Panc1 (cell line): ENCODE data around the gene ERG. TPM values are rescaled to one million over a fixed set of nuclear protein-coding genes. Genes with fewer than 3 reads are reported as not detected.

Experiments
- ATAC-seq: fragments of 200-7000 bp; cut with Tn5 transposase; 2 replicates; pipeline ENCODE4 v1.9.1; 2020; ENCODE audit warnings: mild to moderate bottlenecking, moderate library complexity
- BruUV-seq: library from RNA; stranded (reverse); fragments of 400-500 nt; replicated peaks from 2 replicates; lab custom pipeline; 2021; lab: Mats Ljungman, UMichigan
- CTCF ChIA-PET: fragments of 300-600 bp; sonication (Branson Sonifier 250); formaldehyde crosslinking; loops from one replicate; lab custom pipeline; 2022; ENCODE audit warnings: antibody characterized with exemption; lab: Charles Lee
- POLR2A ChIA-PET: fragments of 300-600 bp; sonication (Branson Sonifier 250); formaldehyde crosslinking; loops from one replicate; lab custom pipeline; 2022; ENCODE audit warnings: antibody characterized with exemption; lab: Charles Lee
- DNase-seq: peaks from one replicate; pipeline ENCODE4 v3.0.0-alpha.2; 2010; ENCODE audit warnings: low read depth, low spot score
- H3K27ac ChIP-seq: 2 replicates; pipeline ENCODE4 v1.5.1; 2011; ENCODE audit warnings: mild to moderate bottlenecking, low read length, inconsistent platforms
- H3K27me3 ChIP-seq: fragments of 200-500 bp; sonication (Bioruptor generic); 2 replicates; pipeline ENCODE4 v1.6.0; 2014; ENCODE audit warnings: low read length, inconsistent platforms; ENCODE audit not compliant: control insufficient read depth, insufficient read depth
- H3K36me3 ChIP-seq: fragments of 200-500 bp; sonication (Bioruptor generic); 2 replicates; pipeline ENCODE4 v1.5.1; 2014; ENCODE audit warnings: inconsistent platforms, mild to moderate bottlenecking, low read length, moderate library complexity; ENCODE audit not compliant: control insufficient read depth, insufficient read depth
- H3K4me1 ChIP-seq: 2 replicates; pipeline ENCODE4 v1.5.1; 2011; ENCODE audit warnings: inconsistent platforms, mild to moderate bottlenecking, low read length, moderate library complexity; ENCODE audit not compliant: control insufficient read depth, insufficient read depth
- H3K4me3 ChIP-seq, 2 experiments: 2 replicates each; pipeline ENCODE4 v1.5.1; 2011 to 2012; ENCODE audit warnings: low read depth in 2 of 2, low read length in 2 of 2, mild to moderate bottlenecking in 2 of 2, inconsistent platforms in 1 of 2, moderate library complexity in 1 of 2
- H3K9me3 ChIP-seq: fragments of 200-500 bp; sonication (Bioruptor generic); 2 replicates; pipeline ENCODE4 v1.5.1; 2014; ENCODE audit warnings: low read depth, mild to moderate bottlenecking, inconsistent platforms, low read length, moderate library complexity; ENCODE audit not compliant: control insufficient read depth, insufficient read depth
- CTCF ChIP-seq: fragments of 450-650 bp; IDR thresholded peaks from 2 replicates; pipeline ENCODE4 v1.5.1; 2017; ENCODE audit warnings: mild to moderate bottlenecking
- POLR2AphosphoS5 ChIP-seq: IDR thresholded peaks from 2 replicates; pipeline ENCODE4 v1.6.1; 2012; ENCODE audit warnings: mild to moderate bottlenecking, low read depth, low read length, moderate library complexity
- REST ChIP-seq, 2 experiments: IDR thresholded peaks; 2 replicates each; pipeline ENCODE4 v1.6.1; 2011 to 2012; ENCODE audit warnings: low read depth in 2 of 2, control low read depth in 1 of 2, low read length in 1 of 2, mild to moderate bottlenecking in 1 of 2, moderate library complexity in 1 of 2; ENCODE audit not compliant: insufficient read depth in 1 of 2
- SIN3A ChIP-seq: IDR thresholded peaks from 2 replicates; pipeline ENCODE4 v1.6.1; 2012; ENCODE audit warnings: low read depth, mild to moderate bottlenecking, low read length, moderate library complexity, borderline replicate concordance; ENCODE audit not compliant: insufficient read depth
- TCF7L2 ChIP-seq: IDR thresholded peaks from 2 replicates; pipeline ENCODE4 v1.6.1; 2011; ENCODE audit warnings: mild to moderate bottlenecking, low read depth, low read length, inconsistent platforms
- in situ Hi-C: cut with HindIII; loops from 2 replicates; pipeline ENCODE4 v1.10.0; 2016; ENCODE audit warnings: low sequenced_read_pairs, low pct_unique_long_range_greater_than_20kb
- intact Hi-C: fragments of 100-400 bp; cut with micrococcal nuclease; formaldehyde crosslinking; loops from one replicate; pipeline ENCODE4 v1.10.0; 2022; ENCODE audit not compliant: unreplicated experiment
- total RNA-seq: library from RNA; stranded (reverse); gene quantifications from one replicate; pipeline ENCODE4 v1.2.1, GENCODE V29; 2021; ENCODE audit not compliant: unreplicated experiment

Gene ERG
- total RNA-seq, 1 experiment from 2014 or later, result 0.49 TPM

GRCh38 chr21:38531591-38531990, 33.3 kb upstream of the ERG start:
- POLR2A ChIA-PET, result no interaction called here
- in situ Hi-C loops (no loop called here), intact Hi-C loops (no loop called here)
- H3K4me3 ChIP-seq, result no peak overlapping the region
- no peak for DNase-seq
- ATAC-seq, result no peak
- CTCF ChIA-PET, result no interaction called here
- no peak for TF ChIP-seq SIN3A
- TF ChIP-seq REST (IDR thresholded peaks at IDR 0.05; ENCODE audit: insufficient read depth in 1 of 2, low read depth in 2 of 2, low read length in 1 of 2), result no peak
- no peak for TF ChIP-seq TCF7L2
- no peak for TF ChIP-seq POLR2AphosphoS5
- no peak for TF ChIP-seq CTCF
- BruUV-seq, result no TSS peak
- H3K36me3 ChIP-seq, result no peaks in the 10 kb centered on the region
- no peaks in the 10 kb centered on the region for H3K4me1 ChIP-seq
- no peaks in the 10 kb centered on the region for H3K27me3 ChIP-seq
- no peaks in the 10 kb centered on the region for H3K9me3 ChIP-seq
- H3K27ac ChIP-seq, result no peak overlapping the region

- POLR2A ChIA-PET, result no interaction called here
- in situ Hi-C loops, result no loop called here
- TF ChIP-seq REST (IDR thresholded peaks at IDR 0.05; ENCODE audit: insufficient read depth in 1 of 2, low read depth in 2 of 2, low read length in 1 of 2) (no peak), POLR2AphosphoS5 (no peak), SIN3A (no peak), CTCF (no peak), TCF7L2 (no peak)
Observed at GRCh38 chr21:38531039-38531541, 32.8 kb upstream of the ERG start.

More at GRCh38 chr21:38531039-38531541, 32.8 kb upstream of the ERG start:
- H3K9me3 ChIP-seq, result no peaks in the 10 kb centered on the region
- no peak for ATAC-seq
- H3K27ac ChIP-seq, result no peak overlapping the region
- intact Hi-C loops, result no loop called here
- no peaks in the 10 kb centered on the region for H3K27me3 ChIP-seq
- CTCF ChIA-PET, result no interaction called here
- H3K4me3 ChIP-seq, result no peak overlapping the region
- no peak for DNase-seq
- no peaks in the 10 kb centered on the region for H3K4me1 ChIP-seq
- BruUV-seq, result no TSS peak
- no peaks in the 10 kb centered on the region for H3K36me3 ChIP-seq
